Measurements from ENCODE around the gene RBBP7.
A peak's percentile ranks its signal among the peaks of the same experiment; 100 is the strongest.

Gene RBBP7

GRCh38 chrX:16870095-16870861, at the start of gene RBBP7:
TSS of gene RBBP7 (minus strand) at chrX:16870362. CDS start at chrX:16870053, 309 bp downstream.
- peak; percentile 86 to 88 for DNase-seq

DNA sequence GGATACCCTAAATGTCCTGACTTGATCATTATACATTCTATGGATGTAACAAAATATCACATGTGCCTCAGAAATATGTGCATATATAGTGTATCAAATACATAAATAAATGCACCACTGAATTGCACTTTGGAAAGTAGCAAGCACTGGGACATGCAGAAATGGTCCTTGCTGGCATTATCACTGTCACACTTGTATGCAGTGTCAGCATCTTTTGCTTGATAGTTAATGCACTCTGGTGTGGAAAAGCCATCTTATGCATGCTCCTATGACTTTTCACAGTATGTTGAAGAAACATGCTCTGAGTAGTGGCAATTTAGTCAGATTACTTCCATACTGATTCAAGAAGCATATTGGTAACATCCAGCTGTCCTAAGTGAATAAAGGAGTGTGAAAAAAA, 48.8 kb upstream of the RBBP7 start:
- no peak for DNase-seq

DNA sequence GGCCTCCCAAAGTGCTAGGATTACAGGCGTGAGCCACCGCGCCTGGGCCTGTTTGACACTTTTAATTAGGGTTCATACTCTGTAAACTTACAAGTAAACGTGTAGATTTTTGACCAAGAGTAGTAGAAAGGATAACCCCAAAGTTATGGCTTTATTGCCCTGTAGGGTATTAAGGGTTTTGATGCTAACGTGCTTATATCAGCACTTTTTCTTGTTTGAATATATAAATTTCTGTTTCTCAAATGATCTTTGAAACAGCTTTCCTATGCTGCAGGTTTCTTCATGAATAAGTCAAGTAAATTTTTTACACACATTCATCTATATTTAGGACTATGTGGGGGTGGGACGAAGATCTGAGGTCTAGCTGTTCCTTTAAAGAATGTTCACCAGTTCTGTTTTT, 47.0 kb upstream of the RBBP7 start:
- DNase-seq, result no peak

DNA sequence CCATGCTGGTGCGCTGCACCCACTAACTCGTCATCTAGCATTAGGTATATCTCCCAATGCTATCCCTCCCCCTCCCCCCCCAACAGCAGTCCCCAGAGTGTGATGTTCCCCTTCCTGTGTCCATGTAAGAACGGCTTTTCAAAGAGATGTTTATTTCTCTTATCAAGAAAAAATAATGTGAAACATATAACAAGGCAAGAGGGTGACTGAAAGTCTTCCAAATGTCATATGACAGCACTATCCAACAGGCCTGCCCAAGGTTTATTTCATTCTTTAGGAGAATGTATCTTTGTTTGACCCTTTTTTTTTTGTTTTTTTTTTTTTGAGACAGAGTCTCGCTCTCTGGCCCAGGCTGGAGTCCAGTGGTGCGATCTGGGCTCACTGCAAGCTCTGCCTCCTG, 46.4 kb upstream of the RBBP7 start:
- DNase-seq, result no peak

DNA sequence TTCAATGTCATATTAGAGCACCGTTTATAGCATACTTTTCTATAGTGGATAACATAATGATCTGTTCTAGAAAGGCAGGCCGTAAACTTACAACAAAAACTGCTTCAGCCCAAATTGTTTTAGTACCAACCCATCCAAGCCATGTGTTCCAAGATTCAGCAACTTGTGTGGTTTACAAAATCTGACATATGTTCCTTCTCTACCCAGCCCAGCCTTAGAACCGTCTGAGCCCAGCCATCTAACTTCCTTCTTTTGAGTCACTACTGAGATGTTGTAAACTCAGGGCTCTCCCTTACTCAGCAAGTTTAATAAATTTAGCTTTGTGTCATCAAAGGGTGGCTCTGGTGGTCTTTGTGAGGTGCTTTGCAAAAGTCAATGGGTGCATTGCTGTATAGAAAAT, 43.9 kb upstream of the RBBP7 start:
- no peak for DNase-seq

DNA sequence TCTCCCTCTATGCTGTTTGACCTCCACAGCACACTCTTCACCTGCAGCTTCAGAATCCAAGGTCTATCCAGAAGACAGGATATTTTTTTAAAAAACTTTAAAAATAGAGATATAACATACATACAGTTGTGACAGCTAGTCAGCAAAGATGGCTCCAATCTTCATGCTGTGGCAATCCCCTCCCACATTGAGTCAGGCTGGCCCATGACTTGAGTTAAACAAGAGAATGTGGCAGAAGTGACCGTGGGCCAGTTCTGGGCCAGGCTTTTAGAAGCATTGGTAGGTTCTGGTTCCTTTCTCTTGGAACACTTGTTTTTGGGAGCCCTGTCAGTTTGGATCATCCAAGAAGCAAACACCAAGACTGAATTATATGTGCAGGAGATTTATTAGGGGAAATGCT, 40.2 kb upstream of the RBBP7 start:
- no peak for DNase-seq

DNA sequence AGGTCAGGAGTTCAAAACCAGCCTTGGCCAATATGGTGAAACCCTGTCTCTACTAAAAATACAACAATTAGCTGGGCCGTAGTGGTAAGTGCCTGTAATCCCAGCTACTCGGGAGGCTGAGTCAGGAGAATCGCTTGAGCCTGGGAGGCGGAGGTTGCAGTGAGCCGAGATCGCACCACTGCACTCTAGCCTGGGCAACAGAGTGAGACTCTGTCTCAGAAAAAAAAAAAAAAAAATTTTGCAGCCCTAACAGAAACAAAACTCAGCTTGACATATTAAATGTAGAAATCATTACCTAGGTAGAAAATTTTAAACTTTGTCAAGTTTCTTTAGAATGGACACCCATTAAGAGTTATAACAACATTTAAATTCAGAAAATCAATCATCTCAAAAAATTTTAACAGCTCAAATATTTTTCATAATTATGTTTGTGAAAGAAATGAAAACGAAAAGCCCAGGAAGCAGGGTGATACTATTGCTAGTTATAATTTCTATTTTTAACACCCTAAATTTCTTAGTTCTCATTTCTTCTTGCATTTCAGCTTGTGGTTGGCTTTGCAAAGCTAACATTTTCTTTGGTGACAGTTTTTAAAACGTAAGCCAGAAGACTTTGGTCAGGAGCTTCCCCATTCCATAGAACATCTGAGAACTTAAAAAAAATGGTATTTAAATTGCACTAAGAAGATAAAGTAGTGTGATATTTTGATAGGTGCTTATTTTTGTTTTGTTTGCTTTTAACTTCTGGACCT, 33.3 kb upstream of the RBBP7 start:
- no peak for DNase-seq

DNA sequence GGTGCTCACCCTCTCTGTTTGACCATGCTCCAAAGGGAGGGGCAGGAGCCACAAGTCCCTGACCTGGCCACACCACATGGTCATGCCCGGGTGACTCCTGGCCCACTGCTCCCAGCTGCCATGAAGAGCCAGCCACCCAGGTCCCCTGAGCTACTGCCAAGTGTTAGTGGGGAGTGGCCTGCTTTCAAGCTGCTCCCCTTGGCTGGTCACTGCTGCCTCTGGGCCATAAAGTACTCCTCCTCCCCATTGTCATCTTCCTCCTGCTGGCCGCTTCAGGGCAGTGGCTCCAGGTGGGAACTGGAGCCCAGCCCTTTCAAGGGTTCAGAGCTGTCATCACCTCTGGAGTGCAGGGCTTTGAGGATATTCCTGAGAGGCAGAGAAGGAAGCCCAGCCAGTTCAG, 27.3 kb upstream of the RBBP7 start:
- DNase-seq, result no peak

- peak; percentile 45 to 57 for DNase-seq
These were observed 22.6 kb upstream of the RBBP7 start for GRCh38 chrX:16892504-16893362.

DNA sequence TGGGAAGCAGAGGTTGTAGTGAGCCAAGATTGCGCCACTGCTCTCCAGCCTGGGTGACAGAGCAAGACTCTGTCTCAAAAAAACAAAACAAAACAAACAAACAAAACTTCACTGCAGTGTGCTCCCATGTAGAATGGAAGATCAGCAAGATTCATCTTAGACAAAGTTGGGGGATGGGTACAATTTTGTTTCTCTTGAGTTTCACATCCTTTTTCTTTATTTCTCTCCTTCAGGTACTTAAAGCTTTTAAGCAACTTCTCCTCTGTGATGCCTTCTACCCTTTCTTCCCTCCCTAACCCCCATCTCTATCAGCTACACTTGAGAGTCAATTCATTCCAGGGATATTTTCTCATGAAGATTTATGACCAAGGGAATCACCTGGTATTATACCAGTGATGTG, 15.5 kb upstream of the RBBP7 start:
- no peak for DNase-seq

GRCh38 chrX:16883487-16883804, 13.3 kb upstream of the RBBP7 start:
- no peak for DNase-seq

GRCh38 chrX:16882702-16883486, 12.7 kb upstream of the RBBP7 start:
- peak; percentile 73 to 76 for DNase-seq

GRCh38 chrX:16882169-16882568, 12.0 kb upstream of the RBBP7 start:
- DNase-seq, result peak in 1 of 2 donors; percentile 15

DNA sequence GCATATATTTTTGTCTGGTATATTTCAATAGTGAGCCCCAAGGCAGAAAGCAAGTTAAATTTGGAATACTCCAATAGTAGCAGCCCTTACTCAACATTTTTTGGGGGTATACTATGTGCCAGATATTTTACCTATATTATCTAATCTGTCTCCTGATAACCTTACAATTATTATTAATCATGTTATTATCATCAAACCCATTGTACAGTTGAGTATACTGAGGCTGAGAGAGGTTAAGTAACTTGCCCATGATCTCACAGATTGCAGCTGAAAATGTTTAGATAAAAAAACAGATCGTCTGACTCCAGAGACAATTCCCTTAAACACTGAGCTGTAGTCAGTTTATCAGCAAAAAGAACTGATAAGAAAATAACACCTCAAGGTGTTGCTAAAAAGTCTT, 6.5 kb upstream of the RBBP7 start:
- DNase-seq, result no peak

GRCh38 chrX:16874458-16875095, 4.4 kb upstream of the RBBP7 start:
- DNase-seq, result no peak

DNA sequence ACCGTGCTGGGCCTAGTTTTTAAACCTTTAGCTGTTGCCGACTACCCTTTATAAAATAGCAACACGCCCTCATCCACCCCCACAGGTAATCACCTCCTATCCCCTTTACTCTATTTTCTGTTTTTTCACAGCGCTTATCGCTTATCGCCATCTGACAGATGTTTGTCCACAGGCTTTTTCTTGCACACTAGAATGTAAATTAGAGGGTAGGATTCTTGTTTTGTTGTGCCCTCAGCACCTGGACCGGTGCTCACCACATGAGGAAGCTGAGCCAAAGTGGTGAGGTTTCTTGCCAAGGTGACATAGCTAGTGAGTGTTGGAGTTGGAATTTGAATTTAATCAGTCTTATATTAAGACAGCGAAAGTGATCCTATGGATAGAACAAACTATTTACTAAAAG, 2.9 kb upstream of the RBBP7 start:
- DNase-seq, result no peak

DNA sequence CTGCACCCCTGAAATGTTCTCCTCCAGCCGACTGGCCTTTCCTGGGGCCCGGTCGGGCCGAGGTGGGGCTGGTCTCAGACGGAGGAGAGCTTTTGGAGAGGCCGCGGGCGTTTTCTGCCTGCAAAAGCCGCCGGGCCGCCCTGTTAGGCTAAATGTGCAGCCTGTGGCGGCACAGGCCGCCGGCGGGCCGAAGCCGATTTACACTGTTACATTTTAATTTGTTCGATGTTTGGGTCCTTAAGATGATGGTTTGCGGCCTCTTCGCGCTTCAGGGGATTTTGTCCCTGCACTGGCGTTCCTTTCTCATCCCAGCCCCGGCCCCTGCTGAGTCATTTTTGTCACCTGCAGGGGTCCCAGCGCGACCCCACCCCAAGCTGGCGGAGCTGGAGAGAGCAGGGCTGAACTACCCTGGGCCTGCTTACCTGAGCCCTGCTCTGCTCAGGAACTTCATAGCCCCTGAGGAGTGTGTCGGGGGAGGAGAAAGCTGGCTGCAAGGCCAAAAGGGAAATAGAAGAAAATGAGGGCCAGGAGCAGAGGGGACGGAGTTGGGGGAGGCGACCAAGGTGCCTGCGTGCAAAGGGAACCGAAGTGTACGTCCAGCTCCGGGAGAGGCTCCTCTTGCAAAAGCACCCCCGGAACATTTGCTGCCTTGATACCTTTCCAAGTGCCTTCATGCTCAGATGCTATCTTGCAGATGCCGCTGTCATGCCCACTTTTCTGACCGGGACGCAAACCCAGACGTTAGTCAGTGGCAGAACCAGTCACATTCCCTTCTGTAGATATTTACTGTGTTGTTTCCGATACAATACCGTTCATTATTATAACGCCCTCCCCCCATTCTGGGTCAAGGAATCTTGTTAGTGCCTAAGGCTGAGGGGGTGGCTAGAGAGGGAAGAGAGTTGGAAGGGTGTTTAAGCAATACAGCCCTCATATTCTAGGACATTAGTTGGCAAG, 977 bp upstream of the RBBP7 start:
- peak in 1 of 2 donors; percentile 18 for DNase-seq

GRCh38 chrX:16869393-16870094, 618 bp downstream of the RBBP7 start:
- DNase-seq, result peak; percentile 47 to 65

- DNase-seq, result no peak
These were observed 1.2 kb downstream of the RBBP7 start for GRCh38 chrX:16868920-16869319.

GRCh38 chrX:16867947-16868346, 2.2 kb downstream of the RBBP7 start:
- DNase-seq, result no peak
